KMS-11 (cell line): ENCODE data around the gene CSE1L.

Source experiments
- H2AFZ ChIP-seq: fragments of 200-600 bp; sonication (generic); 2 replicates; pipeline ENCODE4 v1.6.1; 2016; ENCODE audit warnings: antibody characterized with exemption, mixed run types, low read depth
- H3K27ac ChIP-seq: fragments of 200-600 bp; sonication (generic); 2 replicates; pipeline ENCODE4 v1.6.1; 2016; ENCODE audit warnings: mild to moderate bottlenecking, mixed run types
- H3K27me3 ChIP-seq: fragments of 200-600 bp; sonication (generic); 2 replicates; pipeline ENCODE4 v1.6.1; 2017; ENCODE audit warnings: mild to moderate bottlenecking, low read depth, mixed run types, moderate library complexity; ENCODE audit not compliant: insufficient read depth
- H3K36me3 ChIP-seq: fragments of 200-600 bp; sonication (generic); 2 replicates; pipeline ENCODE4 v1.6.1; 2017; ENCODE audit warnings: mild to moderate bottlenecking, mixed run types; ENCODE audit not compliant: insufficient read depth
- H3K4me1 ChIP-seq: fragments of 200-600 bp; sonication (generic); 2 replicates; pipeline ENCODE4 v1.6.1; 2016; ENCODE audit warnings: mild to moderate bottlenecking, low read depth, mixed run types; ENCODE audit not compliant: poor library complexity, severe bottlenecking
- H3K4me2 ChIP-seq: fragments of 200-600 bp; sonication (generic); 2 replicates; pipeline ENCODE4 v1.7.0; 2016; ENCODE audit warnings: mild to moderate bottlenecking, mixed run types
- H3K4me3 ChIP-seq: fragments of 200-600 bp; sonication (generic); IDR thresholded peaks from 2 replicates; pipeline ENCODE4 v1.6.1; 2017; ENCODE audit warnings: low read depth, low read length, mixed read lengths; ENCODE audit not compliant: insufficient read depth
- H3K79me2 ChIP-seq: fragments of 200-600 bp; sonication (generic); 2 replicates; pipeline ENCODE4 v1.6.1; 2016; ENCODE audit warnings: low read depth, mixed run types; ENCODE audit not compliant: insufficient read depth
- H3K9ac ChIP-seq: fragments of 200-600 bp; sonication (generic); 2 replicates; pipeline ENCODE4 v1.6.1; 2016; ENCODE audit warnings: mild to moderate bottlenecking, mixed run types
- H4K20me1 ChIP-seq: fragments of 200-600 bp; sonication (generic); 2 replicates; pipeline ENCODE4 v1.6.1; 2016; ENCODE audit warnings: mild to moderate bottlenecking, mixed run types; ENCODE audit not compliant: insufficient read depth
- TF ChIP-seq, protein P1 (sequence below): fragments of 200-600 bp; sonication (generic); conservative IDR thresholded peaks from 2 replicates; pipeline ENCODE4 v1.6.1; 2017; ENCODE audit warnings: low read depth, mild to moderate bottlenecking, antibody characterized with exemption, low read length, moderate library complexity, mixed read lengths

CSE1L gene, protein sequence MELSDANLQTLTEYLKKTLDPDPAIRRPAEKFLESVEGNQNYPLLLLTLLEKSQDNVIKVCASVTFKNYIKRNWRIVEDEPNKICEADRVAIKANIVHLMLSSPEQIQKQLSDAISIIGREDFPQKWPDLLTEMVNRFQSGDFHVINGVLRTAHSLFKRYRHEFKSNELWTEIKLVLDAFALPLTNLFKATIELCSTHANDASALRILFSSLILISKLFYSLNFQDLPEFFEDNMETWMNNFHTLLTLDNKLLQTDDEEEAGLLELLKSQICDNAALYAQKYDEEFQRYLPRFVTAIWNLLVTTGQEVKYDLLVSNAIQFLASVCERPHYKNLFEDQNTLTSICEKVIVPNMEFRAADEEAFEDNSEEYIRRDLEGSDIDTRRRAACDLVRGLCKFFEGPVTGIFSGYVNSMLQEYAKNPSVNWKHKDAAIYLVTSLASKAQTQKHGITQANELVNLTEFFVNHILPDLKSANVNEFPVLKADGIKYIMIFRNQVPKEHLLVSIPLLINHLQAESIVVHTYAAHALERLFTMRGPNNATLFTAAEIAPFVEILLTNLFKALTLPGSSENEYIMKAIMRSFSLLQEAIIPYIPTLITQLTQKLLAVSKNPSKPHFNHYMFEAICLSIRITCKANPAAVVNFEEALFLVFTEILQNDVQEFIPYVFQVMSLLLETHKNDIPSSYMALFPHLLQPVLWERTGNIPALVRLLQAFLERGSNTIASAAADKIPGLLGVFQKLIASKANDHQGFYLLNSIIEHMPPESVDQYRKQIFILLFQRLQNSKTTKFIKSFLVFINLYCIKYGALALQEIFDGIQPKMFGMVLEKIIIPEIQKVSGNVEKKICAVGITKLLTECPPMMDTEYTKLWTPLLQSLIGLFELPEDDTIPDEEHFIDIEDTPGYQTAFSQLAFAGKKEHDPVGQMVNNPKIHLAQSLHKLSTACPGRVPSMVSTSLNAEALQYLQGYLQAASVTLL

DNA sequence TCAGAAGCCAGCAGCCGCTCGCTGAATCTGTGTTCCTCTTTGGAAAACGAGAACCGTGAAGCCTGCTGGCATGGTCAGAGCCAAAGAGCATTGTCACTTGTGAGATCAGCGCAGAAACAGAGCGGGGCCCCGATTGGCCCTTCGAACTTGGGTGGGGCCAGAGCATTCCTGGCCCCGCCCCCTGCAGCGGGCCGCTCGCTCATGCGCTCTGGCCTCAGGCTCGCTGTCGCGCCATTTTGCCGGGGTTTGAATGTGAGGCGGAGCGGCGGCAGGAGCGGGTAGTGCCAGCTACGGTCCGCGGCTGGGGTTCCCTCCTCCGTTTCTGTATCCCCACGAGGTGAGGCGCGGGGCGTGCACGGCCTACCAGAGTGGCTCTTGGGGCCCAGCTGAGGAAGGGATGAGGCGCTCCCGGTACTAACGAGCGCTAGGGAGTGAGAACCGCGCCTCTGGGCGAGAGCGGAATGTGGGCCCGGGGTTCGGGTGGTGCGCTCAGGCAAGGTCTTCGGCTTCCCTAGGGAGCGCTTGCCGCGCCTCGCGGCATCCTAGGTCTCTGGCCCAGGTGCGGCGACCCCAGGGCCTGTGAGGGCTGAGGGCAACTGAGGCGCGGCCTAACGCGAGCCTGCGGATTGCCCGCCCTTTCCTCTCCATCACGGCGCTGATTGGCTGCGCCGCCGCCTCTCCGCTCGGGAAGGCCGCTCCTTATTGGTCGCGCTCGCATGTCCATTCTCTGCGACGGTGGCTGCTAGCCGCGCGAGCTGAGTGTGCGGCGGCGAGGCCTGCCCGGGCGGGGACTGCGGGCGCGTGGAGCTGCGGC, at the start of gene CSE1L:
Gene CSE1L, plus strand, starts transcription at position 226 of the 814 bp plus-strand sequence. CDS start 12,152 bp downstream, outside the sequence.
- H2AFZ ChIP-seq = peak within 1 kb of the TSS; percentile 57
- TF ChIP-seq, protein P1, sequence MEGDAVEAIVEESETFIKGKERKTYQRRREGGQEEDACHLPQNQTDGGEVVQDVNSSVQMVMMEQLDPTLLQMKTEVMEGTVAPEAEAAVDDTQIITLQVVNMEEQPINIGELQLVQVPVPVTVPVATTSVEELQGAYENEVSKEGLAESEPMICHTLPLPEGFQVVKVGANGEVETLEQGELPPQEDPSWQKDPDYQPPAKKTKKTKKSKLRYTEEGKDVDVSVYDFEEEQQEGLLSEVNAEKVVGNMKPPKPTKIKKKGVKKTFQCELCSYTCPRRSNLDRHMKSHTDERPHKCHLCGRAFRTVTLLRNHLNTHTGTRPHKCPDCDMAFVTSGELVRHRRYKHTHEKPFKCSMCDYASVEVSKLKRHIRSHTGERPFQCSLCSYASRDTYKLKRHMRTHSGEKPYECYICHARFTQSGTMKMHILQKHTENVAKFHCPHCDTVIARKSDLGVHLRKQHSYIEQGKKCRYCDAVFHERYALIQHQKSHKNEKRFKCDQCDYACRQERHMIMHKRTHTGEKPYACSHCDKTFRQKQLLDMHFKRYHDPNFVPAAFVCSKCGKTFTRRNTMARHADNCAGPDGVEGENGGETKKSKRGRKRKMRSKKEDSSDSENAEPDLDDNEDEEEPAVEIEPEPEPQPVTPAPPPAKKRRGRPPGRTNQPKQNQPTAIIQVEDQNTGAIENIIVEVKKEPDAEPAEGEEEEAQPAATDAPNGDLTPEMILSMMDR = no peak
- H3K79me2 ChIP-seq = peaks cover 47% of the 10 kb centered on the region

DNA sequence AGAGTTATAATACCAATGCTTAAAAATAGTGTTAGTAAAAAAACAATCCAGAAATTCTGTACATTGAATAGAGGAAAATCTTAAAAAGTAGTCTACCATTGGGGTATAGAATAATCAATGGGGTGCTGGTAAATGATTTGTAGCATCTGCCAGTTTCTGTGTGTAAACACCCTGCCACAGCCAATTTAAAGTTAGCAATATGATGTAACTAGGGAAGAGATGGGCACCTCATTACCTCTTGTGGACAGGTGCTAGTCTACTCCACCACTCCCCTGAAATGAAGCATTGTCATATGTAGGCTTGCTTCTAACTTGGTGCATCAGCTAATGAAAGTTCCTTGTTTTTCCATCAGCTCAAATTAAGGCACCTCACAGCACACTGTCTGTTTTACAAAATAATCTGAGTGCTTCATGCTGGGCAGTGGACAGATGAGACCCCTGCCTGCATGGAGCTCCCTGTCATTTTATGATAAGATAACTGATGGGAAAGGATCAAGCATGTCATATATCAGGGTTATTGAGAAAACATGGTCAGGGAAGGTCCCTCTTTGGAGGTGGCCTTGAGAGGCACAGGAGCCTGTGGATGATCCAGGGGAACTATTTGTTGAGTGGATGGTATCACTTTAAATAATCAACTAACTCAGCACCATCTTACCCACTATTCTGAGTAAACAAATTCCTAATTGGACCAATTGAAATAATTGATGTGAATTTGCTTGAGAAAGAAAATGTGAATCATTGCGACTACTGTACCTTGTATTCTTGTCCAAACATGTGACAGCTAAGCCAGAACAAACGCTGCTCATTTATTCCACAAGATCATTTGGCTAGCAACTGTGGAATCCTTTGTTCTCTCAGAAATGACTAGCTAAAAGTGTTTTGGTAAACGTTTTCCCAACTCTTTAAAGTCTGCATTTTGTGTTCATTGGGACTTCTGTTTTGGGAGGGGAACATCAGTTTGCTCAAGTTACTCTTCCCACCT, 45.9 kb upstream of the CSE1L start:
- Histone ChIP-seq H3K4me1 (no peaks in the 10 kb centered on the region), H3K79me2 (no peaks in the 10 kb centered on the region), H2AFZ (no peak overlapping the region), H3K27me3 (no peaks in the 10 kb centered on the region), H3K4me2 (no peak overlapping the region), H3K36me3 (peaks cover 4% of the 10 kb centered on the region; the same call in 1 of the 2 replicates), H4K20me1 (no peaks in the 10 kb centered on the region), H3K27ac (no peak overlapping the region), H3K9ac (no peak overlapping the region), H3K4me3 (no peak overlapping the region)
- TF ChIP-seq, protein P1 = no peak

More for the DNA sequence above, at the start of gene CSE1L:
- Histone ChIP-seq H3K36me3 (no peaks in the 10 kb centered on the region; the same call in 1 of the 2 replicates), H3K27ac (peak within 1 kb of the TSS; percentile 96), H3K4me2 (peak within 1 kb of the TSS; percentile 93), H4K20me1 (peaks cover 29% of the 10 kb centered on the region; the same call in 1 of the 2 replicates), H3K27me3 (no peaks in the 10 kb centered on the region), H3K4me3 (no peak within 1 kb of the TSS), H3K4me1 (peaks cover 42% of the 10 kb centered on the region), H3K9ac (peak within 1 kb of the TSS; percentile 99)

DNA sequence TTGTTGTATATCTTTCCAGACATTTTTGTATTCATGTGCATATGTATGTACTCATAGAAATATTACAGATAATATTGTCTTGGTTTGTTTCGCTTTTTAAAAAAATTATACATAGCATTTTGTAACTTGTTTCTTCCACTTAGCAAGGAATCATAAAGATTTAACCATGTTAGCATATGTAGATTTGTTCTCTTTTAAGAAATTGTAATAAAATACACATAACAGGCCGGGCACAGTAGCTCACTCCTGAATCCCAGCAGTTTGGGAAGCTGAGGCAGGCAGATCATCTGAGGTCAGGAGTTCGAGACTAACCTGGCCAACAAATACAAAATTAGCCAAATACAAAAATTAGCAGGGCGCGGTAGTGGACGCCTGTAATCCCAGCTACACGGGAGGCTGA, 44.4 kb upstream of the CSE1L start:
- H4K20me1 ChIP-seq = no peaks in the 10 kb centered on the region
- H3K36me3 ChIP-seq = peaks cover 4% of the 10 kb centered on the region; the same call in 1 of the 2 replicates
- no peak overlapping the region for H3K27ac ChIP-seq
- TF ChIP-seq, protein P1 = no peak
- no peak overlapping the region for H3K9ac ChIP-seq
- no peaks in the 10 kb centered on the region for H3K4me1 ChIP-seq
- H3K27me3 ChIP-seq = no peaks in the 10 kb centered on the region
- no peaks in the 10 kb centered on the region for H3K79me2 ChIP-seq
- H2AFZ ChIP-seq = no peak overlapping the region
- no peak overlapping the region for H3K4me2 ChIP-seq
- no peak overlapping the region for H3K4me3 ChIP-seq
